Karpas-422 (cell line): Measurements from ENCODE around the gene JPH2. TPM values are rescaled to one million over a fixed set of nuclear protein-coding genes. Genes with fewer than 3 reads are reported as not detected.

ENCODE experiments used
- DNase-seq: peaks from one replicate; pipeline ENCODE4 v3.0.0-alpha.2; 2015
- H2AFZ ChIP-seq: fragments of 200-600 bp; sonication (generic); 2 replicates; pipeline ENCODE4 v1.6.1; 2014; ENCODE audit warnings: antibody characterized with exemption, low read length, mixed read lengths
- H3K27ac ChIP-seq: fragments of 200-600 bp; sonication (generic); 2 replicates; pipeline ENCODE4 v1.5.1; 2014; ENCODE audit warnings: mild to moderate bottlenecking, low read length, moderate library complexity
- H3K27me3 ChIP-seq: fragments of 200-600 bp; sonication (generic); 2 replicates; pipeline ENCODE4 v1.6.1; 2014; ENCODE audit warnings: low read length, mixed read lengths
- H3K36me3 ChIP-seq: fragments of 200-600 bp; sonication (generic); 2 replicates; pipeline ENCODE4 v1.6.1; 2014; ENCODE audit warnings: low read length, mixed read lengths; ENCODE audit not compliant: insufficient read depth
- H3K4me1 ChIP-seq: fragments of 200-600 bp; sonication (generic); 2 replicates; pipeline ENCODE4 v1.6.1; 2014; ENCODE audit warnings: mild to moderate bottlenecking, low read length, mixed read lengths
- H3K4me2 ChIP-seq: fragments of 200-600 bp; sonication (generic); 2 replicates; pipeline ENCODE4 v1.6.1; 2014; ENCODE audit warnings: low read length, low read depth, mild to moderate bottlenecking; ENCODE audit not compliant: poor library complexity, severe bottlenecking
- H3K4me3 ChIP-seq: fragments of 200-600 bp; sonication (generic); 2 replicates; pipeline ENCODE4 v1.5.1; 2014; ENCODE audit warnings: mild to moderate bottlenecking, antibody characterized with exemption, low read length, mixed read lengths
- H3K79me2 ChIP-seq: fragments of 200-600 bp; sonication (generic); 2 replicates; pipeline ENCODE4 v1.6.1; 2014; ENCODE audit warnings: mild to moderate bottlenecking, low read length, mixed read lengths
- H3K9ac ChIP-seq: fragments of 200-600 bp; sonication (generic); 2 replicates; pipeline ENCODE4 v1.6.0; 2014; ENCODE audit warnings: low read length
- H3K9me2 ChIP-seq: fragments of 200-600 bp; sonication (generic), shearing (Covaris generic); replicated peaks from 2 replicates; pipeline ENCODE4 v1.6.0; 2014; ENCODE audit warnings: mild to moderate bottlenecking, low read length, moderate library complexity; ENCODE audit not compliant: insufficient read depth
- H3K9me3 ChIP-seq: fragments of 300-700, 200-600 bp; sonication (generic); 2 replicates; pipeline ENCODE4 v1.6.1; 2014; ENCODE audit warnings: low read length, mixed read lengths
- H4K20me1 ChIP-seq: fragments of 200-600 bp; sonication (generic); 2 replicates; pipeline ENCODE4 v1.6.1; 2014; ENCODE audit warnings: mild to moderate bottlenecking, antibody characterized with exemption, low read length, low read depth; ENCODE audit not compliant: insufficient read depth
- total RNA-seq: library from RNA; depleted of rRNA; stranded (reverse); fragments of >200 nt; shearing (Covaris generic); gene quantifications from 2 replicates; pipeline ENCODE4 v1.2.3, GENCODE V29; 2014; ENCODE audit warnings: low replicate concordance

Gene JPH2
- total RNA-seq, 1 experiment from 2014 or later: not detected

DNA sequence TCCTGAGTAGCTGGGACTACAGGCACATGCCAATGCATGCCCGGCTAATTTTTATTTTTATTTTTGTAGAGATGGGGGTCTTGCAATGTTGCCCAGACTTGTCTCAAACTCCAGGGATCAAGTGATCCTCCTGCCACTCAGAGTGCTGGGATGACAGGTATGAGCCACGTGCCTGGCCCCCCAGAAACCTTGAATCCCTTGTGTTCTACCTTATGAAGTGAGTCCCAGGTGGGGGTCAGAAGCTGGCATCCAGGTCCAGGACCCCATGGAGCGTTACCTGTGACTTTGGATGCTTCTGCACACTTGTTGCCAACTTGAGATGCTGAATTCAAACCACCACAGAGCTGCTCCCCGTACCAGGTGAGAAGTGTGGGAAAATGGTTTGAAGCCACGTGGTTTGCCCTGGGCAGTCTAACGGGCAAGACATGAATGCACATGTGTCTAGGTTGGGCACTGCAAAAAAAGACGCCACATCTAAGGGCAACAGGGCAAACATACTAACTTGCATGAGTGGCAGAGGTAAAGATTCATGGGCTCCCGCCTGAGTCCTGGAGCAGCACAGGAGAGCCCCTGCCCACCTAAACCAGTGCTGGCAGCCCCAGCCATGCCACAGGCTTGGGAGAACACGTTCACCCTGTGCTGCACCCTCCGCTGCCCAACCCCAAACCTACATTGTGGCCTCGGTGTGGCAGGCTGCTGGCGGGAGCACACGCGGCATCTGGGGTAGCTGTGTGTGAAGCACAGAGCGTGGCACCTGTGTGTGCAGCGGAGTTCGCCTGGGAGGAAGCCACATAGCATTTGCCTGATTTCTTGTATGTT, 101.2 kb downstream of the JPH2 start:
- Histone ChIP-seq H3K27me3 (no peaks in the 10 kb centered on the region), H3K9me3 (no peaks in the 10 kb centered on the region), H2AFZ (no peak overlapping the region), H3K4me2 (no peak overlapping the region), H3K36me3 (no peaks in the 10 kb centered on the region), H3K27ac (no peak overlapping the region), H3K9me2 (no peaks in the 10 kb centered on the region), H3K4me3 (no peak overlapping the region), H3K79me2 (no peaks in the 10 kb centered on the region), H3K9ac (no peak overlapping the region), H4K20me1 (no peaks in the 10 kb centered on the region), H3K4me1 (peaks cover 25% of the 10 kb centered on the region)
- DNase-seq: no peak

DNA sequence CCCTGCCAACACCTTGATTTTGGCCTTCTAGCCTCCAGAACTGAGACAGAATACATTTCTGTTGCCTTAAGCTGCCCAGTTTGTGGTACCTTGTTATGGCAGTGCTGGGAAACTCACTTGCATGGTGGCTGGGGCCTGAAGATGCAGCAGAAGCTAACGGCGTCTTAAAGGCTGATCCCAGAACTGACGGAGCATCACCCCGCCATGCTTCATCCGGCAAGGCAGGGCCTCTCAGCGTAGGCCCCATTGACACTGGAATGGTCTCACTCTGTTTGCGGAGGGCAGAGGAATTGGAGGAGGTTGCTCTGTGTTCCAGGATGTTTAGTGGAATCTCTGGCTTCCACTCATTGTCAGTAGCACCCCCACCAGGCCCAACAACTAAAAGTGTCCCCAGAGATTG, 102.1 kb downstream of the JPH2 start:
- Histone ChIP-seq H3K9me2 (no peaks in the 10 kb centered on the region), H3K27me3 (no peaks in the 10 kb centered on the region), H3K4me3 (no peak overlapping the region), H3K4me1 (peaks cover 26% of the 10 kb centered on the region), H3K4me2 (no peak overlapping the region), H3K36me3 (no peaks in the 10 kb centered on the region), H3K9me3 (no peaks in the 10 kb centered on the region), H2AFZ (no peak overlapping the region), H3K9ac (no peak overlapping the region), H3K79me2 (no peaks in the 10 kb centered on the region), H3K27ac (no peak overlapping the region), H4K20me1 (no peaks in the 10 kb centered on the region)
- no peak for DNase-seq

DNA sequence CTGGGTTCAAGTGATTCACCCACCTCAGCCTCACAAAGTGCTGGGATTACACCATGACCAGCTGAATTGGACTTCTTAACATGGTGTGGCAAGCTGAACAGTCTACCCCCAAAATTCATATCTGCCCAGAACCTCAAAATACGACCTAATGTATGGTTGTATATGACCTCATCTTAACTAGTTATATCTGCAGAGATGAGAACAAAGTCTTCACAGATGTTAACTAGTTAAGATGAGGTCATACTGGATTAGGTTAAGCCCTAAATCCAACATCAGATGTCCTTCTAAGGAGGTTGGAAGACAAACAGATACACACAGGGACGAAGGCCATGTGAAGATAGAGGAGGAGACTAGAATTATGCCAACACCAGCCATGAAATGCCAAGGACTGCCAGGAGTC, 102.5 kb downstream of the JPH2 start:
- Histone ChIP-seq H3K9me3 (no peaks in the 10 kb centered on the region), H3K27me3 (no peaks in the 10 kb centered on the region)

DNA sequence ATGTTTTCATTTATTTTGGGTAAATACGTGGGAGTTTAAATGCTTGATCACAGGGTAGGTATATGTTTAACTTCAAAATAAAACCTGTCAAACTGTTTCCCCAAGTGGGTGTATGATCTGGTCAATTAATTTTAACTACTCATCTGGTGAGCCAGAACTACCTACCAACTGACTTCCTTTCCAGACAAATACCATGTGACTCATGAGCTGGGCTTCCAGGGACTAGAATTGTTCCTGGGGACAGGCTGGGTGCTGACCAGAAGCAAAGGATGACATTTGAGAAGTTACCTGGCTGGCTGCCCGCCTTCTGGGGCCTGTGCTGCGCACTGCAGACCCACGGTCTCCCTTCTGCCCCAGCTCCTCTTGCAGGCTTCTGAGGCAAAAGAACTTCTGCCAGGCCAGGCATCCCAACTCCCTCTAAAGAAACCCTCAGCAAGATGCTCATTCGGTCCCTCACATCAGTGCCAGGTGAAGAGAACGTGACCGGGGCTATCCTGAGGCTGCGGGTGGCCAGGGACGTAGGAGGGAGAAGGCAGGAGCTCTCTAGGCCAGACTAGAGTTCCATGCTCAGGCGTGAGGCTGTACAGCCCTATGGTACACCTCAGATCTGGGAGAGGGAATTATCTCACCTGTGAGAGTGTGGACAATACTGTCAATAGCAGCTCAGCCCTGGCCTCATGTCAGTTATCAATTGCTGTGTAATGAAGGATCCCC, 103.6 kb downstream of the JPH2 start:
- H3K79me2 ChIP-seq: no peaks in the 10 kb centered on the region
- no peak overlapping the region for H3K4me2 ChIP-seq
- H3K9me3 ChIP-seq: no peaks in the 10 kb centered on the region

More for the DNA sequence above, 102.5 kb downstream of the JPH2 start:
- Histone ChIP-seq H3K4me2 (no peak overlapping the region), H3K36me3 (no peaks in the 10 kb centered on the region), H4K20me1 (no peaks in the 10 kb centered on the region), H3K79me2 (no peaks in the 10 kb centered on the region), H3K9me2 (no peaks in the 10 kb centered on the region), H3K9ac (no peak overlapping the region), H2AFZ (no peak overlapping the region), H3K27ac (no peak overlapping the region), H3K4me1 (peaks cover 25% of the 10 kb centered on the region), H3K4me3 (no peak overlapping the region)
- no peak for DNase-seq

DNA sequence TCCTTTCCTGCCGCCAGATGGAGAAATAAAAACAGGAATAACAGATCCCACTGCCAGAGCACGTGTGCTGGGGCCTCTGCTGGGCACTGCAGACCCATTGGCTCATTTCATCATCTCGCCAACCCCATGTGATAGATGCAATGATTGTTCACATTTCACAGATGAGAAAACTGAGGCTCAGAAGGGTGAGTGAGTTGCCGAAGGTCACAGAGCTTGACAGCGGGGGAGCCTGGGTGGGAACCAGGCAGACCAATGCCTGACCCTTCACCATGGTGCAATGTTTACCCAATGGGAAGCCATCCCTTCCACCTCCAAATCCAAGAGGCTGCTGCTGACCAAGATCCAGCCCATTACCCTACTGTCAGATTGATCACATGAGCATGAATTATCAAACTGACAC, 105.1 kb downstream of the JPH2 start:
- no peak overlapping the region for H3K4me3 ChIP-seq
- no peak overlapping the region for H2AFZ ChIP-seq
- H3K9me3 ChIP-seq: no peaks in the 10 kb centered on the region
- DNase-seq: no peak
- H3K79me2 ChIP-seq: no peaks in the 10 kb centered on the region
- H3K9ac ChIP-seq: no peak overlapping the region
- H3K27ac ChIP-seq: no peak overlapping the region
- no peaks in the 10 kb centered on the region for H3K9me2 ChIP-seq
- peaks cover 25% of the 10 kb centered on the region for H3K4me1 ChIP-seq
- H4K20me1 ChIP-seq: no peaks in the 10 kb centered on the region
- no peaks in the 10 kb centered on the region for H3K36me3 ChIP-seq
- H3K4me2 ChIP-seq: no peak overlapping the region
- H3K27me3 ChIP-seq: no peaks in the 10 kb centered on the region

More for the DNA sequence above, 103.6 kb downstream of the JPH2 start:
- Histone ChIP-seq H3K27me3 (no peaks in the 10 kb centered on the region), H3K36me3 (no peaks in the 10 kb centered on the region), H3K9ac (no peak overlapping the region), H3K4me3 (no peak overlapping the region), H2AFZ (no peak overlapping the region), H3K27ac (no peak overlapping the region), H3K9me2 (no peaks in the 10 kb centered on the region), H4K20me1 (no peaks in the 10 kb centered on the region), H3K4me1 (peaks cover 21% of the 10 kb centered on the region)
- no peak for DNase-seq

DNA sequence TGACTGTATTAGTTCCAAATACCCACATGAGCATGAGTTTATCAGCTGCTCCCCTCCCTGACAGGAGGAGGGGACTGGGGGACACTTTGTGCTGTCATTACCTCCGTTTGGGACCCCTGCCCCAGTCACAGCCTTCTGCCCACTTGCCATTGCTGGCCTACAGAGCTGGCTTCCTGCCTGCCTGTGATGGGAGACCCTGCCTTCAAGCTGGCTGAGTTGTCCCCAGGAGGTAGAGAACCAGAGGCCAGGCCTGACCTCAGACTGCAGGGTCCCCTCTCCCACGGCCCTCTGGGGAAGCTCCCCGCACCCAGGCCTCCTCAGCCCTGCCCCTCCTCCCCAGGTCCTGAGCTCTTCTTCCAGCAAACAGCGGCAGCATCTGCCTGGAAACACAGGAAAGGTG, 105.5 kb downstream of the JPH2 start:
- no peak overlapping the region for H3K4me2 ChIP-seq
- H3K9me2 ChIP-seq: no peaks in the 10 kb centered on the region
- H2AFZ ChIP-seq: no peak overlapping the region
- DNase-seq: no peak
- H3K9me3 ChIP-seq: no peaks in the 10 kb centered on the region
- no peaks in the 10 kb centered on the region for H3K36me3 ChIP-seq
- H3K79me2 ChIP-seq: no peaks in the 10 kb centered on the region
- H3K27me3 ChIP-seq: no peaks in the 10 kb centered on the region
- H3K4me1 ChIP-seq: peaks cover 25% of the 10 kb centered on the region
- no peak overlapping the region for H3K4me3 ChIP-seq
- H3K9ac ChIP-seq: no peak overlapping the region
- no peak overlapping the region for H3K27ac ChIP-seq
- no peaks in the 10 kb centered on the region for H4K20me1 ChIP-seq

DNA sequence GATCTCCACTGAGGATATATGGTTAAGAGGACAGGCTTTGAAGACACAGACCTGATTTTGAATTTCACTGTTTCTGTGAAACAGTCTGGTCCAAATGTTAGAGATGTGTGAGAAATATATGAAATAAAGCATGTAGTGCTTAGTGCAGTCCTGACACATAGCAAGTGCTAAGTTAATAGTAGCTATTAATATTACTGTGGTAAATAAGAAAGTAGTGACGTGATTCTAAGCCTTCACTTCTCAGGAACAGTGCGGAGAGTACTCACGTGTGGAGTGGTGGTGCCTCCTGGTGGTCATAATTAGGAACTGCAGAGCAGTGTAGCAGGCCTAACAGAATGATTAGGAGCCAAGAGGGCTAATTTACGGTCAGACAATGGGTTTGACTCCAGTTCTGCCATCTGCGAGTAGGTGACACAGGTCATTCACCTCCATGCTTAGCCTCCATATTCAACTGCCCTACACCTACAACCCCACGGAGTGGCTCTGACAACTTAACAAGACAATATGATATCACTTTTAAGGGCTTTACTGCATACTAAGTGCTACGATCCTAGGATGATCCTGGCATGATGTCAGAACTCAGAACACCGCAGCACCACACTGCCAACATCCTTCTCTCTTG, 106.2 kb downstream of the JPH2 start:
- H3K36me3 ChIP-seq: no peaks in the 10 kb centered on the region
- H3K27ac ChIP-seq: peak overlapping the region; percentile 48
- no peak overlapping the region for H3K9ac ChIP-seq
- peaks cover 27% of the 10 kb centered on the region for H3K4me1 ChIP-seq
- DNase-seq: peak; percentile 94
- H3K9me3 ChIP-seq: no peaks in the 10 kb centered on the region
- no peaks in the 10 kb centered on the region for H4K20me1 ChIP-seq
- H3K79me2 ChIP-seq: no peaks in the 10 kb centered on the region
- no peak overlapping the region for H3K4me3 ChIP-seq
- no peak overlapping the region for H3K4me2 ChIP-seq
- no peaks in the 10 kb centered on the region for H3K9me2 ChIP-seq
- H3K27me3 ChIP-seq: no peaks in the 10 kb centered on the region
- peak overlapping the region; percentile 2; the same call in 1 of the 2 replicates for H2AFZ ChIP-seq

DNA sequence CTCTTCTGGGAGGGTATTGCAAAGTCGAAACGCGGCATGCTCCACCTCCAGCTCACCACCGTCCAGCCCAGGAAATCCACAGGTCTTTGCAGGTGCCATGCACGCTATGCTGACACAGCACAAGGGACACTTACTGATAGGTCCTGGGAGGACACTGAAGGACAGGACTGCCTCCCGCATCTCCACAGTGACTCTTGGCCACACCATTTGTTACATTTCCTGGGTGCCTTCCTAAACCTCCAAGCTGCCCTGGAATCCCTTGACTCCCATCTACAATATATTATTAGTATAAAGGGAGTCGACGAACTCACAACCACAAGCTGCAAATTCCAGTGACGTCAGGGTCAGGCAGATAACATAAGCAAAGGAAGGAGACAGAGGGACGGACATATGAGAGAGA, 106.9 kb downstream of the JPH2 start:
- H3K9me2 ChIP-seq: no peaks in the 10 kb centered on the region
- peak overlapping the region; percentile 48 for H3K27ac ChIP-seq
- H3K9me3 ChIP-seq: no peaks in the 10 kb centered on the region
- peaks cover 28% of the 10 kb centered on the region for H3K4me1 ChIP-seq
- H2AFZ ChIP-seq: no peak overlapping the region
- no peaks in the 10 kb centered on the region for H3K27me3 ChIP-seq
- no peaks in the 10 kb centered on the region for H4K20me1 ChIP-seq
- no peak overlapping the region for H3K4me3 ChIP-seq
- DNase-seq: no peak
- H3K9ac ChIP-seq: no peak overlapping the region
- no peaks in the 10 kb centered on the region for H3K79me2 ChIP-seq
- H3K4me2 ChIP-seq: no peak overlapping the region
- H3K36me3 ChIP-seq: peaks cover under 1% of the 10 kb centered on the region; the same call in 1 of the 2 replicates
